Heart right ventricle (tissue), 16 donors: ENCODE data around the gene TRIM37. TPM values are rescaled to one million over a fixed set of nuclear protein-coding genes. Genes with fewer than 3 reads are reported as not detected.

Experiments
- ATAC-seq, 8 donors: fragments of 200-7000 bp; cut with Tn5 transposase; one replicate each; pipeline ENCODE4 v1.9.1; 2020; ENCODE audit warnings: mild to moderate bottlenecking in 8 of 8, moderate library complexity in 8 of 8, moderate number of reproducible peaks in 1 of 8
- DNase-seq, 2 donors: peaks; one replicate each; pipeline ENCODE4 v3.0.0-alpha.2; 2020
- H3K27ac ChIP-seq, 10 donors: fragments of 200-600 bp; sonication (generic) in 2 of 10; one replicate each; pipeline versions ENCODE4 v1.5.0 to v1.8.0; 2020 to 2022; ENCODE audit warnings: mild to moderate bottlenecking in 3 of 10
- H3K27me3 ChIP-seq, 7 donors: fragments of 200-600 bp; one replicate each; pipeline ENCODE4 v1.8.0; 2021 to 2022; ENCODE audit warnings: mild to moderate bottlenecking in 2 of 7
- H3K36me3 ChIP-seq, 9 donors: fragments of 200-600 bp; sonication (generic) in 1 of 9; one replicate each; pipeline versions ENCODE4 v1.5.0 to v1.8.0; 2020 to 2022; ENCODE audit warnings: mild to moderate bottlenecking in 2 of 9
- H3K4me1 ChIP-seq, 9 donors: fragments of 200-600 bp; sonication (generic) in 1 of 9; one replicate each; pipeline versions ENCODE4 v1.5.0 to v1.8.0; 2020 to 2022; ENCODE audit warnings: mild to moderate bottlenecking in 4 of 9
- H3K4me3 ChIP-seq, 10 donors: fragments of 200-600 bp; sonication (generic) in 2 of 10; one replicate each; pipeline versions ENCODE4 v1.5.0 to v1.8.0; 2020 to 2022; ENCODE audit warnings: mild to moderate bottlenecking in 7 of 10, moderate library complexity in 2 of 10
- H3K9me3 ChIP-seq, 11 donors: fragments of 200-600 bp in 10 of 11; sonication (generic) in 2 of 11; one replicate each; pipeline versions ENCODE4 v1.5.0 to v1.8.0; 2013 to 2022; ENCODE audit warnings: mild to moderate bottlenecking in 2 of 11, control low read depth in 1 of 11, moderate library complexity in 1 of 11
- CTCF ChIP-seq, 9 donors: fragments of 200-600 bp; sonication (generic) in 2 of 9; IDR thresholded peaks; one replicate each; pipeline versions ENCODE4 v1.5.0 to v1.8.0; 2021 to 2022; ENCODE audit warnings: antibody characterized with exemption in 9 of 9, mild to moderate bottlenecking in 5 of 9, moderate library complexity in 1 of 9
- WGBS, 2 donors: extraction: QIAGEN DNeasy Blood & Tissue Kit; methylation state at CpG; one replicate each; pipeline ENCODE4 v1.1.7; 2013; ENCODE audit warnings: inconsistent platforms in 1 of 2; 5-methylcytosine and 5-hydroxymethylcytosine counted together
- intact Hi-C, 10 donors: fragments of 100-400 bp; cut with DNase I; formaldehyde crosslinking; loops; one replicate each; pipeline versions ENCODE4 v1.11.1 to v1.14.2; 2022
- polyA plus RNA-seq, 2 donors: library from polyadenylated mRNA; stranded (reverse); fragments of 200-250 nt; gene quantifications; one replicate each; pipeline ENCODE4 v1.2.3, GENCODE V29; 2013
- total RNA-seq, 10 donors: library from RNA; stranded (reverse); fragmentation: NEBNext Ultra II Directional in 3 of 10; extraction: Animal tissue kit (Norgen Biotek cat#: 25700) in 3 of 10; gene quantifications; one replicate each; pipeline versions ENCODE4 v1.2.1 to v1.2.4, GENCODE V29; 2021 to 2023
- donor health status: Arrhythmogenic right ventricular cardiomyopathy.
- donor health status: ischemic (EF 13 %, LVEDD 7.1; RV severe dilation, severe dysfunction).
- donor health status: healthy with polysubstance abuse.
- donor health status: DM: no; HTN: yes; CAD: no.
- donor health status: DM: no; HTN: no; CAD: no.
- donor health status: ischemic (EF 25% LVEDD 6.9; RV normal size, moderate dysfunction).
- donor health status: ischemic (EF 25% LVEDD 5.7; RV mildly dilated, moderate dysfunction).
- donor health status: healthy.
- donor health status: DM: yes; HTN: yes; CAD: no.
- donor health status: Ischemic cardiomyopathy.
- donor health status: ischemic (EF 35%, LVEDD 5.7; RV mildly dilated, moderate dysfunction).
- donor health status: nonischemic (EF 11% LVEDD 7.7; RV severe dilation, severe dysfunction).
- donor health status: DM: yes; HTN: yes; CAD: no.
- donor health status: PGD.
- donor health status: ischemic (EF 29% LVEDD 5.4; RV normal size, mild dysfunction).
- donor health status: nonischemic (EF 23%, LVEDD 6.1; RV moderate dilation, normal function).

The TRIM37 gene
- total and polyA plus RNA-seq, 12 donors = 5.9 to 22.2 (median 17.5) TPM

- no peaks in the 10 kb centered on the region for H3K4me1 ChIP-seq
- no peak for TF ChIP-seq CTCF (IDR thresholded peaks at IDR 0.05)
- DNase-seq = no peak
- intact Hi-C loops = no loop called here
- peaks cover 0 to 51% (median 0%) of the 10 kb centered on the region in 9 donors for H3K36me3 ChIP-seq
- 65 to 79% methylated on average over 3 of the region's 3 CpGs for WGBS, 2 donors
- no peak overlapping the region for H3K4me3 ChIP-seq
- H3K27ac ChIP-seq = no peak overlapping the region
- no peaks in the 10 kb centered on the region for H3K9me3 ChIP-seq
- H3K27me3 ChIP-seq = no peaks in the 10 kb centered on the region
- no peak for ATAC-seq
Measured at GRCh38 chr17:59126809-59127417, 20.2 kb upstream of the TRIM37 start.

GRCh38 chr17:59124665-59125064, 18.0 kb upstream of the TRIM37 start:
- H3K36me3 ChIP-seq = peaks cover 0 to 54% (median 0%) of the 10 kb centered on the region in 9 donors
- no peak for TF ChIP-seq CTCF (IDR thresholded peaks at IDR 0.05)
- no peak overlapping the region for H3K27ac ChIP-seq
- no peaks in the 10 kb centered on the region for H3K4me1 ChIP-seq
- ATAC-seq (no peak), DNase-seq (no peak)
- no peak overlapping the region for H3K4me3 ChIP-seq
- H3K27me3 ChIP-seq = no peaks in the 10 kb centered on the region
- no peaks in the 10 kb centered on the region for H3K9me3 ChIP-seq
- intact Hi-C loops = no loop called here
- 96% methylated on average over 6 of the region's 6 CpGs for WGBS, 2 donors

DNA sequence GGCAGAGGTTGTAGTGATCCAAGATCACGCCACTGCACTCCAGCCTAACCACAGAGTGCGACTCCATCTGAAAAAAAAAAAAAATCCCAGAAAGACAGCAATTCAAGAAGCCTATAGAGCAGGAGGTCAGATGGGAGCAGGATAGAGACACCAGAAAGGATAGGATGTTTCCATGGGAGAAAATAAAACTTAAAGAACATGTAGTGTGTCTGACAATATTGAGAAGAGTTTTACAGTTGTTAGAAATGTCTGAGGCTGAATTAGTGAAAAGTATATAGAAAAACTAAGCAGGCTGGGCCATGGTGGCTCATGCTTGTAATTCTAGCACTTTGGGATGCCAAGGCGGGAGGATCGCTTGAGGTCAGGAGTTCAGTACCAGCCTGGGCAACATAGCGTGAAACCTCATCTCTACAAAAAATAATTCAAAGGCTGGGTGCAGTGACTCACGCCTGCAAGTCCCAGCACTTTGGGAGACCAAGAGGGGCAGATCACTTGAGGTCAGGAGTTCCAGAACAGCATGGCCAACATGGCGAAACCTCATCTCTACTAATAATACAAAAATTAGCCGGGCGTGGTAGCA, 15.3 kb upstream of the TRIM37 start:
- Histone ChIP-seq H3K9me3 (no peaks in the 10 kb centered on the region), H3K4me3 (no peak overlapping the region), H3K27ac (no peak overlapping the region), H3K27me3 (no peaks in the 10 kb centered on the region), H3K36me3 (peaks cover 0 to 59% (median 0%) of the 10 kb centered on the region in 9 donors), H3K4me1 (no peaks in the 10 kb centered on the region)
- WGBS, 2 donors = 98 to 99% methylated on average over 9 of the region's 9 CpGs
- DNase-seq = no peak
- no peak for ATAC-seq
- no peak for TF ChIP-seq CTCF (IDR thresholded peaks at IDR 0.05)
- intact Hi-C loops = no loop called here

DNA sequence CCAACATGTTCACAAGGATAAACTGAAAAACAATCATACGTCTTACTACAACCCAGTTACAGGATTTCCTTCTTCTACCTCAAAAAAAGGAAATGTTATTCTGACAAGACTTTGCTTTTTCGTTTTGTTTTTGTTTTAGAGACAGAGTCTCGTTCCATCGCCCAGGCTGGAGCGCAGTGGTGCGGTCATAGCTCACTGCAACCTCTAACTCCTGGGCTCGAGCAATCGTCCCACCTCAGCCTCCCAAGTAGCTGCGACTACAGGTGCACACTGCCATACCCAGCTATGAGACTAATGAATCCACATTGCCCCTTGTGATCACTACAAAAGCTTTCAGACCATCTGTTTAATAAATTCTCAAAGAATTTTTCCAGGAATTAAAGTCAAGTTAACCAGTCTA, 8.8 kb upstream of the TRIM37 start:
- no peaks in the 10 kb centered on the region for H3K4me1 ChIP-seq
- H3K27me3 ChIP-seq = no peaks in the 10 kb centered on the region
- no peaks in the 10 kb centered on the region for H3K9me3 ChIP-seq
- TF ChIP-seq CTCF (IDR thresholded peaks at IDR 0.05) = no peak
- DNase-seq = no peak
- no peak for ATAC-seq
- 92 to 93% methylated on average over 9 of the region's 9 CpGs for WGBS, 2 donors
- H3K36me3 ChIP-seq = peaks cover 0 to 86% (median 0%) of the 10 kb centered on the region in 9 donors
- intact Hi-C loops = loop anchor here in 1 of 10 donors (2.0 kb wide), 1 partner anchor 33 kb away; no protein-coding TSS in a partner anchor
- H3K27ac ChIP-seq = no peak overlapping the region
- no peak overlapping the region for H3K4me3 ChIP-seq
